Body of pancreas (tissue), 4 donors: ENCODE results near the gene CLK3. TPM values are rescaled to one million over a fixed set of nuclear protein-coding genes. Genes with fewer than 3 reads are reported as not detected.
"Not testable (repeated sequence)": the region's sequence is repeated elsewhere in the genome, so short reads cannot be mapped to it uniquely, and the experiment has no call there.

ENCODE experiments used
- ATAC-seq: fragments of 150-250 bp; one replicate; pipeline ENCODE4 v1.9.1; 2016
- DNase-seq, 4 donors: peaks; one replicate each; pipeline ENCODE4 v3.0.0-alpha.2; 2019
- H3K27ac ChIP-seq, 4 donors: fragments of 200-600 bp; sonication (generic); 1 replicate in 3 of 4; 2 replicates in 1 of 4; pipeline versions ENCODE4 v1.5.1 to v1.6.1; 2016 to 2019; ENCODE audit warnings: mild to moderate bottlenecking in 1 of 4, mixed read lengths in 1 of 4, moderate library complexity in 1 of 4
- H3K27me3 ChIP-seq, 2 donors: fragments of 200-600 bp; sonication (generic); one replicate each; pipeline ENCODE4 v1.6.0; 2016; ENCODE audit warnings: mild to moderate bottlenecking in 1 of 2
- H3K36me3 ChIP-seq, 2 donors: fragments of 200-600 bp; sonication (generic); replicated peaks in 1 of 2; 2 replicates each; pipeline ENCODE4 v1.5.1; 2016; ENCODE audit warnings: low read depth in 2 of 2; ENCODE audit not compliant: insufficient read depth in 1 of 2
- H3K4me1 ChIP-seq: fragments of 200-600 bp; sonication (generic); one replicate; pipeline ENCODE4 v1.6.0; 2016
- H3K4me3 ChIP-seq, 2 donors: fragments of 200-600 bp; sonication (generic); 1 replicate in 1 of 2; 2 replicates in 1 of 2; pipeline ENCODE4 v1.5.1; 2016 to 2019
- H3K9me3 ChIP-seq, 3 donors: fragments of 200-600 bp; sonication (generic); 1 replicate in 2 of 3; 2 replicates in 1 of 3; pipeline ENCODE4 v1.5.1; 2016
- CTCF ChIP-seq, 7 experiments: fragments of 450-650 bp in 4 of 7; fragments of 200-600 bp in 3 of 7; sonication (generic) in 3 of 7; IDR thresholded peaks; one replicate each; pipeline ENCODE4 v1.5.1; 2016 to 2019; ENCODE audit warnings: antibody characterized with exemption in 7 of 7
- POLR2A ChIP-seq, 3 donors: fragments of 450-650 bp; IDR thresholded peaks; one replicate each; pipeline ENCODE4 v1.6.1; 2016; ENCODE audit warnings: antibody characterized with exemption in 3 of 3, mild to moderate bottlenecking in 2 of 3
- WGBS, 2 donors: methylation state at CpG; one replicate each; pipeline ENCODE4 v1.1.5; 2017; 5-methylcytosine and 5-hydroxymethylcytosine counted together
- intact Hi-C: fragments of 100-400 bp; cut with DNase I; formaldehyde crosslinking; loops from one replicate; pipeline ENCODE4 v1.15.1; 2023
- total RNA-seq, 2 donors: library from RNA; depleted of rRNA; stranded (reverse); fragments of >200 nt; gene quantifications; one replicate each; pipeline ENCODE4 v1.1.0, GENCODE V29; 2016

Gene CLK3
- total RNA-seq, 2 donors from 2014 or later: 48.0 to 126 TPM

- DNase-seq: no peak
- no peak for TF ChIP-seq POLR2A (IDR thresholded peaks at IDR 0.05)
- TF ChIP-seq CTCF (IDR thresholded peaks at IDR 0.05): no peak
- Histone ChIP-seq H3K9me3 (no peaks in the 10 kb centered on the region), H3K4me1 (no peaks in the 10 kb centered on the region), H3K27me3 (no peaks in the 10 kb centered on the region), H3K36me3 (peaks cover 24 to 61% of the 10 kb centered on the region in 2 donors), H3K27ac (no peak overlapping the region), H3K4me3 (no peak overlapping the region)
- 66 to 70% methylated on average over 3 of the region's 3 CpGs for WGBS, 2 donors
- intact Hi-C loops: loop anchor here (10.0 kb wide), 3 partner anchors 183 to 317 kb away; no protein-coding TSS in a partner anchor
- ATAC-seq: no peak
Measured at GRCh38 chr15:74628199-74628598, 12.6 kb downstream of the CLK3 start.

GRCh38 chr15:74628949-74629348 is 13.3 kb downstream of the CLK3 start:
- Histone ChIP-seq H3K4me1 (no peaks in the 10 kb centered on the region), H3K27ac (no peak overlapping the region), H3K27me3 (no peaks in the 10 kb centered on the region), H3K36me3 (peaks cover 17 to 56% of the 10 kb centered on the region in 2 donors), H3K9me3 (no peaks in the 10 kb centered on the region), H3K4me3 (no peak overlapping the region)
- ATAC-seq (no peak), DNase-seq (no peak)
- no peak for TF ChIP-seq POLR2A (IDR thresholded peaks at IDR 0.05)
- no peak for TF ChIP-seq CTCF (IDR thresholded peaks at IDR 0.05)
- intact Hi-C loops: loop anchor here (10.0 kb wide), 3 partner anchors 184 to 316 kb away; no protein-coding TSS in a partner anchor
- 65 to 72% methylated on average over 3 to 4 of the region's 5 CpGs for WGBS, 2 donors

DNA sequence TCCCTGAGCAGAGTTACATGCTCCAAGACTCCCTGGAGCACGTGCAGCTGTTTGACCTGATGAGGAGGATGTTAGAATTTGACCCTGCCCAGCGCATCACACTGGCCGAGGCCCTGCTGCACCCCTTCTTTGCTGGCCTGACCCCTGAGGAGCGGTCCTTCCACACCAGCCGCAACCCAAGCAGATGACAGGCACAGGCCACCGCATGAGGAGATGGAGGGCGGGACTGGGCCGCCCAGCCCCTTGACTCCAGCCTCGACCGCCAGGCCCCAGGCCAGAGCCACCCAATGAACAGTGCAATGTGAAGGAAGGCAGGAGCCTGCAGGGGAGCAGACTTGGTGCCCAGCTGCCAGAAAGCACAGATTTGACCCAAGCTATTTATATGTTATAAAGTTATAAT is 14.1 kb downstream of the CLK3 start:
- not testable (repeated sequence) for DNase-seq

GRCh38 chr15:74630284-74631086 is 14.8 kb downstream of the CLK3 start:
- ATAC-seq (no peak), DNase-seq (no peak)
- H3K27ac ChIP-seq: no peak overlapping the region
- 81% methylated on average over 6 of the region's 6 CpGs; no CpG with 5 or more reads in 1 of the 2 donors for WGBS, 2 donors
- no peaks in the 10 kb centered on the region for H3K27me3 ChIP-seq
- TF ChIP-seq CTCF (IDR thresholded peaks at IDR 0.05) (no peak), POLR2A (IDR thresholded peaks at IDR 0.05) (no peak)
- H3K36me3 ChIP-seq: peaks cover 11 to 45% of the 10 kb centered on the region in 2 donors
- H3K4me1 ChIP-seq: no peaks in the 10 kb centered on the region
- H3K9me3 ChIP-seq: no peaks in the 10 kb centered on the region
- intact Hi-C loops: loop anchor here (5.0 kb wide), 1 partner anchor 137 kb away; no protein-coding TSS in a partner anchor
- H3K4me3 ChIP-seq: no peak overlapping the region

More for the DNA sequence above, 14.1 kb downstream of the CLK3 start:
- H3K36me3 ChIP-seq: peaks cover 11 to 50% of the 10 kb centered on the region in 2 donors
- not testable (repeated sequence) for H3K27ac ChIP-seq, ATAC-seq, H3K27me3 ChIP-seq, H3K9me3 ChIP-seq, H3K4me1 ChIP-seq, H3K4me3 ChIP-seq
- 82 to 85% methylated on average over 7 to 9 of the region's 10 CpGs for WGBS, 2 donors
- intact Hi-C loops: loop anchor here (5.0 to 10.0 kb wide), 4 partner anchors 138 to 315 kb away; no protein-coding TSS in a partner anchor

- TF ChIP-seq CTCF (IDR thresholded peaks at IDR 0.05) (no peak), POLR2A (IDR thresholded peaks at IDR 0.05) (no peak)
- DNase-seq (no peak), ATAC-seq (no peak)
- intact Hi-C loops: loop anchor here (5.0 kb wide), 1 partner anchor 136 kb away; no protein-coding TSS in a partner anchor
- WGBS, 2 donors: 73% methylated on average over 3 of the region's 3 CpGs; no CpG with 5 or more reads in 1 of the 2 donors
- Histone ChIP-seq H3K27me3 (no peaks in the 10 kb centered on the region), H3K27ac (no peak overlapping the region), H3K36me3 (peaks cover 8 to 43% of the 10 kb centered on the region in 2 donors), H3K4me1 (no peaks in the 10 kb centered on the region), H3K9me3 (no peaks in the 10 kb centered on the region), H3K4me3 (no peak overlapping the region)
Measured at GRCh38 chr15:74631087-74631385, 15.4 kb downstream of the CLK3 start.
